ENCODE data around the gene CMPK1.

Gene CMPK1

DNA sequence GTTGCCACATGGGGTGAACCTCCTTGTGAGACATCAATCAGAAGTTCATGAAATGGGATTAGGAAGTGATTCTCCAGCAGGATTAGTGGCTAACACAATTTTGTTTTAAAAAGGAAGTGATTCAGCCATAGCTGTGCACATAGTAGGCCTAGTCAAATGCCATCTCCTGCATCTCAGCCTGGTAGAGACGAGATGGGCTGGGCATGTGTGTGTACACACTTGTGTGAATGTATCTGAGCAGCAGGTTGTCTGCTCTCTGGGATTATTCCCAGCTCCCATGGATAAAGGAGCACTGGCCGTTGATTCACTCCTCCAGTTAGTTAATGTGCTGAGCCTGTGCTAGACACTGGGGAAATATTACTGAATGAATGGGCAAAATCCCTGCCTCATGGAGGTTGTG, 84.5 kb downstream of the CMPK1 start:
- ChIA-PET CTCF (interaction anchor here (0.6 to 6.0 kb wide), 4 partner anchors 16 to 868 kb away, joined by 3 to 53 read pairs (median 4); no protein-coding TSS in a partner anchor), POLR2A (no interaction called here)
- H3K4me3 ChIP-seq (ENCODE audit: control insufficient read depth in 1 of 7, extremely low read depth in 1 of 7, insufficient read depth in 4 of 7, low read depth in 2 of 7, low read length in 6 of 7): no peak overlapping the region
- H3K9me3 ChIP-seq (ENCODE audit: control extremely low read depth in 1 of 5, control insufficient read depth in 4 of 5, insufficient read depth in 2 of 5, low read depth in 1 of 5, low read length in 4 of 5): no peaks in the 10 kb centered on the region
- WGBS (ENCODE audit: insufficient coverage): 100% methylated on average over 2 of the region's 2 CpGs
- H3K4me1 ChIP-seq (ENCODE audit: control extremely low read depth in 1 of 4, control insufficient read depth in 4 of 4, insufficient read depth in 4 of 4, low read length in 3 of 4): peaks cover 0 to 5% (median 2%) of the 10 kb centered on the region in 4 experiments
- no peaks in the 10 kb centered on the region for H3K36me3 ChIP-seq (ENCODE audit: control insufficient read depth in 4 of 4, insufficient read depth in 4 of 4, low read length in 3 of 4)
- H3K27ac ChIP-seq (ENCODE audit: insufficient read depth in 1 of 2, low read depth in 1 of 2, low read length in 2 of 2, poor library complexity in 1 of 2, severe bottlenecking in 2 of 2): no peak overlapping the region
- peaks cover 19 to 82% (median 31%) of the 10 kb centered on the region in 5 experiments for H3K27me3 ChIP-seq (replicated peaks in 2 of 5; ENCODE audit: control insufficient read depth in 4 of 5, insufficient read depth in 5 of 5, low read length in 4 of 5)
- no peak for DNase-seq

DNA sequence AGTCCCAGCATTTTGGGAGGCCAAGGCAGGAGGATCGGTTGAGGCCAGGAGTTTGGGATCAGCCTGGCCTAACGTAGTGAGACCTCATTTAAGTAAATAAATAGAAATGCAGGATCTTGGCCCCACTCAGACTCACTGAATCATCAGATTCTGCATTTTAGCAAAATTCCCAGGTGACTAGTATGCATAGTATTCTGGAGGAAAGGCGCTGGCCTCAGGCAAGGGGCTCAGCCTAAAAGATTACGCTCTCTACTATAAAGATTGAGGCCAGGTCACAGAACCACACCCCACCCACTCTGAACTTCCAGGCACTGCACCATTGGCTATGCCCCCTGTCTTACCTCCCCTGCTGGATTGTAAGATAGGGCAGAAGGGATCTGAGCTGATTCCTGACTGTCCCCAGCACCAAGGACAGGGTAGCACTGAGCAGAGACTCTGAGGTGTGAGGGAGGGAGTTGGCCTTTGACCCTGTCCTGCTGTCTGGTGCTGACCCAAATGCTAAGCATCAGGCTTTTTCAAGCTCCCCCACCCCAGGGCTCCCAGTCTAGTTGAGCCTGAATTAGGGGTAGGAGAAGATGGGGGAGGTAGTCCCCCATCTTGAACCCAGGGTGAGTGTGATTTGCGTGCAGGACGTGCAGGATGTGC, 85.2 kb downstream of the CMPK1 start:
- H3K27me3 ChIP-seq (replicated peaks in 2 of 5; ENCODE audit: control insufficient read depth in 4 of 5, insufficient read depth in 5 of 5, low read length in 4 of 5): peaks cover 19 to 80% (median 31%) of the 10 kb centered on the region in 5 experiments
- H3K4me1 ChIP-seq (ENCODE audit: control extremely low read depth in 1 of 4, control insufficient read depth in 4 of 4, insufficient read depth in 4 of 4, low read length in 3 of 4): peaks cover 0 to 5% (median 2%) of the 10 kb centered on the region in 4 experiments

DNA sequence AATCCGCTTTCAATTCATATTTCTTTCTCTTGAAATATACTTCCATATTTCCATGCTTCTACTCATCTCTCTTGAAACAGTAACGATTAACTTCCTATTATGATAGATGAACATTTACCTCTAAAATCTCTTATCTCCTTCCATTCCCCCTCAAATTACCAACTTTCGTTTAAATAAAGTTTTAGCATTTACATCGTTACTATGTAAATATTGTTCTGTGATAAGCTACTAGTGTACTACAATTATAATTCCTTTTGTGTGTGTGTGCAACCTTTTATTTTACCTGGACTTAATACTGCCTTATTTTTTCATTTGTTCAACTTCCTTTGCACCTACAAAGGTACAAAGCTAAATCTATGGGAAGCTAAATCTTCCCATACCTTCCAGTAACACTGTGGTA, 87.0 kb downstream of the CMPK1 start:
- peaks cover 15 to 74% (median 28%) of the 10 kb centered on the region in 5 experiments for H3K27me3 ChIP-seq (replicated peaks in 2 of 5; ENCODE audit: control insufficient read depth in 4 of 5, insufficient read depth in 5 of 5, low read length in 4 of 5)
- no peaks in the 10 kb centered on the region for H3K36me3 ChIP-seq (ENCODE audit: control insufficient read depth in 4 of 4, insufficient read depth in 4 of 4, low read length in 3 of 4)
- WGBS (ENCODE audit: insufficient coverage): 100% methylated on average over 2 of the region's 4 CpGs
- ChIA-PET POLR2A (interaction anchor here (0.7 kb wide), 1 partner anchor 136 kb away, joined by 3 read pairs; no protein-coding TSS in a partner anchor), CTCF (interaction anchor here (0.6 to 6.0 kb wide), 5 partner anchors 14 to 295 kb away, joined by 3 to 53 read pairs (median 5); no protein-coding TSS in a partner anchor)
- no peak overlapping the region for H3K4me3 ChIP-seq (ENCODE audit: control insufficient read depth in 1 of 7, extremely low read depth in 1 of 7, insufficient read depth in 4 of 7, low read depth in 2 of 7, low read length in 6 of 7)
- no peak for DNase-seq
- no peaks in the 10 kb centered on the region for H3K9me3 ChIP-seq (ENCODE audit: control extremely low read depth in 1 of 5, control insufficient read depth in 4 of 5, insufficient read depth in 2 of 5, low read depth in 1 of 5, low read length in 4 of 5)
- H3K27ac ChIP-seq (ENCODE audit: insufficient read depth in 1 of 2, low read depth in 1 of 2, low read length in 2 of 2, poor library complexity in 1 of 2, severe bottlenecking in 2 of 2): no peak overlapping the region
- H3K4me1 ChIP-seq (ENCODE audit: control extremely low read depth in 1 of 4, control insufficient read depth in 4 of 4, insufficient read depth in 4 of 4, low read length in 3 of 4): peaks cover 0 to 5% (median 2%) of the 10 kb centered on the region in 4 experiments

More for the DNA sequence above, 85.2 kb downstream of the CMPK1 start:
- DNase-seq: no peak
- POLR2A ChIA-PET: no interaction called here
- CTCF ChIA-PET: interaction anchor here (0.6 to 6.0 kb wide), 5 partner anchors 15 to 869 kb away, joined by 3 to 53 read pairs (median 5); no protein-coding TSS in a partner anchor
- H3K4me3 ChIP-seq (ENCODE audit: control insufficient read depth in 1 of 7, extremely low read depth in 1 of 7, insufficient read depth in 4 of 7, low read depth in 2 of 7, low read length in 6 of 7): no peak overlapping the region
- no peaks in the 10 kb centered on the region for H3K36me3 ChIP-seq (ENCODE audit: control insufficient read depth in 4 of 4, insufficient read depth in 4 of 4, low read length in 3 of 4)
- H3K27ac ChIP-seq (ENCODE audit: insufficient read depth in 1 of 2, low read depth in 1 of 2, low read length in 2 of 2, poor library complexity in 1 of 2, severe bottlenecking in 2 of 2): no peak overlapping the region
- H3K9me3 ChIP-seq (ENCODE audit: control extremely low read depth in 1 of 5, control insufficient read depth in 4 of 5, insufficient read depth in 2 of 5, low read depth in 1 of 5, low read length in 4 of 5): no peaks in the 10 kb centered on the region
- WGBS (ENCODE audit: insufficient coverage): 100% methylated on average over 3 of the region's 6 CpGs

DNA sequence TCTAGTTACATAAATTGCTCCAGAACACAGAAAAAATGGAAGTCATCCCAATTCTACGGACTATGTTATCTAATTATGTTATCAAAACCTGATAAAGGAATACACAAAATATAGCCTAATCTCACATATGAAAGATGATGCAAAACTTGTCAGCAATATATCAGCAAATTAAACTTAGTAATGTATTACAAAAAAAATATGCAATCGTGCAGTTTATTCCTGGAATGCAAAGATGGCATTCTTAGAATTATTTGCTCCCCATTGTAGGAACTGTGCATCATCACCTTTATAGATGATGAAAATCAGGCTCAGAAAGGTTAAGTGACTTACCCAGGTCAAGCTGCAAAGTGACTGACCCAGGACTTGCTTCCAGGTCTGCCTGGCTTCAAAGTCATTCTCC, 90.3 kb downstream of the CMPK1 start:
- CTCF ChIA-PET: interaction anchor here (0.7 to 4.4 kb wide), 7 partner anchors 11 to 304 kb away, joined by 3 to 18 read pairs (median 3); partner anchors contain the start of gene FOXD2
- DNase-seq: no peak
- POLR2A ChIA-PET: no interaction called here
- Histone ChIP-seq H3K4me1 (ENCODE audit: control extremely low read depth in 1 of 4, control insufficient read depth in 4 of 4, insufficient read depth in 4 of 4, low read length in 3 of 4) (no peaks in the 10 kb centered on the region), H3K4me3 (ENCODE audit: control insufficient read depth in 1 of 7, extremely low read depth in 1 of 7, insufficient read depth in 4 of 7, low read depth in 2 of 7, low read length in 6 of 7) (no peak overlapping the region), H3K27ac (ENCODE audit: insufficient read depth in 1 of 2, low read depth in 1 of 2, low read length in 2 of 2, poor library complexity in 1 of 2, severe bottlenecking in 2 of 2) (no peak overlapping the region), H3K27me3 (replicated peaks in 2 of 5; ENCODE audit: control insufficient read depth in 4 of 5, insufficient read depth in 5 of 5, low read length in 4 of 5) (peaks cover 7 to 43% (median 23%) of the 10 kb centered on the region in 5 experiments), H3K36me3 (ENCODE audit: control insufficient read depth in 4 of 4, insufficient read depth in 4 of 4, low read length in 3 of 4) (no peaks in the 10 kb centered on the region), H3K9me3 (ENCODE audit: control extremely low read depth in 1 of 5, control insufficient read depth in 4 of 5, insufficient read depth in 2 of 5, low read depth in 1 of 5, low read length in 4 of 5) (no peaks in the 10 kb centered on the region)
- WGBS (ENCODE audit: insufficient coverage): 60% methylated on average over 1 of the region's 2 CpGs

DNA sequence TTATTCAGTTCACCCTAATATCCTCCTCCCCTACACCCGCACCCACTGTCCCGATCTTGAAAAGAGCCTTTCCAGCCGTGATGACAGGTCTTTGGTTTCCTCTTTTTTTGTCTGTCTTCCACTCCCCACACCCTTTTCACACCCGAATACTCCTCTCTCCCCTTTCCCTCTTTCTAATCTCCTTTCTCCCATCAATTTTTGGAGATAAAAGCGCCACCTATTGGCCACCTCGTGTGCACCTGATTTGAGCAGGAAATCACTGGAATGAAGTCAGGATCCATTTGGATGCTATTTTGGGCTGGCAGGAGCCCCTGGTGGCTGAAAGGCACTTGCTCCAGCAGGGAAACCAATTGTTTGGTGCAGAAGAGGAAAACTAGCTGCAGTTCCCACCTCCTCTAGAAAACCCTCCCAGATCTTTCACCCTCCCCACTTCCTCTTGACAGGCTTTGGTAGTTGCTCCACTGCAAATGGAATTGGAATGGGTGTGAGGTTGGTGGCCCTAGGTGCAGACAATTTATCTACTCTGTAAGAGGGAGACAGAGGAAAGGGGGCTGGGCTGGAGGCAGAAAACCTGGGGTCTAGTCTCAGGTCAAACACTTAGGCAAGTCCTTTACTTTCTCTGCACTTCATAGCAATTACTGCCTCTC, 90.9 kb downstream of the CMPK1 start:
- ChIA-PET CTCF (interaction anchor here (0.7 to 4.4 kb wide), 6 partner anchors 10 to 303 kb away, joined by 3 to 18 read pairs (median 4); no protein-coding TSS in a partner anchor), POLR2A (no interaction called here)
- WGBS (ENCODE audit: insufficient coverage): 10% methylated on average over 5 of the region's 6 CpGs
- Histone ChIP-seq H3K27me3 (replicated peaks in 2 of 5; ENCODE audit: control insufficient read depth in 4 of 5, insufficient read depth in 5 of 5, low read length in 4 of 5) (peaks cover 2 to 37% (median 22%) of the 10 kb centered on the region in 5 experiments), H3K27ac (ENCODE audit: insufficient read depth in 1 of 2, low read depth in 1 of 2, low read length in 2 of 2, poor library complexity in 1 of 2, severe bottlenecking in 2 of 2) (no peak overlapping the region), H3K9me3 (ENCODE audit: control extremely low read depth in 1 of 5, control insufficient read depth in 4 of 5, insufficient read depth in 2 of 5, low read depth in 1 of 5, low read length in 4 of 5) (no peaks in the 10 kb centered on the region), H3K4me1 (ENCODE audit: control extremely low read depth in 1 of 4, control insufficient read depth in 4 of 4, insufficient read depth in 4 of 4, low read length in 3 of 4) (no peaks in the 10 kb centered on the region), H3K36me3 (ENCODE audit: control insufficient read depth in 4 of 4, insufficient read depth in 4 of 4, low read length in 3 of 4) (no peaks in the 10 kb centered on the region), H3K4me3 (ENCODE audit: control insufficient read depth in 1 of 7, extremely low read depth in 1 of 7, insufficient read depth in 4 of 7, low read depth in 2 of 7, low read length in 6 of 7) (no peak overlapping the region)
- DNase-seq: no peak
